GM12865 (cell line): ENCODE measurements around the gene BST2.
A peak's percentile ranks its signal among the peaks of the same experiment; 100 is the strongest.

Source experiments
- DNase-seq: peaks from one replicate; pipeline ENCODE4 v3.0.0; 2010; ENCODE audit warnings: low read depth
- H3K4me3 ChIP-seq: 2 replicates; pipeline ENCODE4 v1.5.1; 2011; ENCODE audit warnings: mild to moderate bottlenecking, low read depth, low read length, control low read depth
- TF ChIP-seq, protein P1 (sequence below): IDR thresholded peaks from 2 replicates; pipeline ENCODE4 v1.5.1; 2011; ENCODE audit warnings: low read length, control low read depth, low read depth, inconsistent platforms; ENCODE audit not compliant: insufficient read depth; ENCODE audit errors: missing control alignments

The BST2 gene

DNA sequence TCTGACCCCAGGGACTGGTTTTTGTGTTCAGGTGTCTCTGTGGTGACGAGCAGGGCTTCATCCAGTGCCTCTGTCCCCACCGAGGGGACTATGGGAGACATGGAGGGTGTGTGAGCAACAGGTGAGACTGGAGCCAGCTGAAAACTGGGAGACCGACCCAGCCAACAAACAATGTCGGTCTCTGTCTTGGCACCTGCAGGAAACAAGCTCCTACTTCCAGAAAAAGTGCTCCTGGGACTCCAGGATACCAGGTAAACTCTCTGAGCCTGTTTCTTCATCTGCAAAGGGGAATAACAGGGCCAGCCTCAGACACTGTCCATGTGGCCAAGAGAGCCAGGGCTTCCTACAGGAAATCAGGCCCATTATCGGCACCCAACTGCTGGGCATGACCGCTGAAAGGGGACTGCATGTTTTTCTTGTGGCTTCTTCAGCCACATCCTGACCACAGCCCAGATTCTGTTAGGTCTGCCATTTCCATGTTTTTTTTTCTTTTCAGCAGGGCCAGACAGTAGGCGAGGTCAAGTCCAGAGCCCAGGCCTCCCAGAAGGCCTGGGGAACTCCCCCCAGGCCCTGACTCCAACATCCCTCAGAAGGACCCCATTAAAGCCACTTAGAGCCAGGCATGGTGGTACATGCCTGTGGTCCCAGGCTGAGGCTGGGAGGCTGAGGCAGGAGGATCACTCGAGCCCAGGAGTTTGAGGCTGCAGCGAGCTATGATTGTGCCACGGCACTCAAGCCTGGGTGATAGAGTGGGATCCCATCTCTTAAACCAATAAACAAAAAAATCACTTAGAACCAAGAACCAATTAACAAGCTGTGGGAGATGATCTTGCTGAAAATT, 836 bp upstream of the BST2 start:
- H3K4me3 ChIP-seq: peak overlapping the region; percentile 85
- TF ChIP-seq, protein P1, sequence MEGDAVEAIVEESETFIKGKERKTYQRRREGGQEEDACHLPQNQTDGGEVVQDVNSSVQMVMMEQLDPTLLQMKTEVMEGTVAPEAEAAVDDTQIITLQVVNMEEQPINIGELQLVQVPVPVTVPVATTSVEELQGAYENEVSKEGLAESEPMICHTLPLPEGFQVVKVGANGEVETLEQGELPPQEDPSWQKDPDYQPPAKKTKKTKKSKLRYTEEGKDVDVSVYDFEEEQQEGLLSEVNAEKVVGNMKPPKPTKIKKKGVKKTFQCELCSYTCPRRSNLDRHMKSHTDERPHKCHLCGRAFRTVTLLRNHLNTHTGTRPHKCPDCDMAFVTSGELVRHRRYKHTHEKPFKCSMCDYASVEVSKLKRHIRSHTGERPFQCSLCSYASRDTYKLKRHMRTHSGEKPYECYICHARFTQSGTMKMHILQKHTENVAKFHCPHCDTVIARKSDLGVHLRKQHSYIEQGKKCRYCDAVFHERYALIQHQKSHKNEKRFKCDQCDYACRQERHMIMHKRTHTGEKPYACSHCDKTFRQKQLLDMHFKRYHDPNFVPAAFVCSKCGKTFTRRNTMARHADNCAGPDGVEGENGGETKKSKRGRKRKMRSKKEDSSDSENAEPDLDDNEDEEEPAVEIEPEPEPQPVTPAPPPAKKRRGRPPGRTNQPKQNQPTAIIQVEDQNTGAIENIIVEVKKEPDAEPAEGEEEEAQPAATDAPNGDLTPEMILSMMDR: no peak
- peak; percentile 85 for DNase-seq

DNA sequence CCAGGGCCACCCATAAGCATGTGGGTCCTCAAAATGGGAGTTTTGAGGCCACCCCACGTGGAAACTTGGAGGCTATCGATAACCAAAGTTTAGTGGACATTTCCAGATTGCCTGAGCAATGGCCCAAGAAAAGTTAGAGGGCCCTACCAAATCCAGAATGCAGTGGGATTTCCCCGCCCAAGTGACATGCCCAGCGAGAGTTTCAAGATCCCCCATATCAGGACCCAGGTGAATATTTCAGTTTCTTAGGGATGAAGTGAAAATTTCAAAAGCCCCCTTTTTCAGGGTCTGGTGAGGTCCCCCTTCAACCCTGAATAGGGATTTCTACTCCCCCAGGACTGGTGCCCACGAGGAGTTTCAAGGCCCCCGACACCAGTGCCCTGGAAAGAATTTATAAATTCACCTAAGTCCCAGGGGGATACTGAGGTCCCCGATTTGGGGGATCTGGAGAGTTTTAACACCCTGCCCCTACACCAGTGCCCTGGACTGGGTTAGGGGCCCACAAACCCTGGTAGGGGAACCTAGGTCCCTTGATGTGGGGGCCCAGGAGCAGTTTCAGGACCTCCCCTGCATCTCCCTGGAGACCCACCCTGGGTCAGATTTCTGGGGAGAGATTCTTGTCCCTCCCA, 695 bp downstream of the BST2 start:
- peak; percentile 51 for DNase-seq
- TF ChIP-seq, protein P1: no peak
- peak overlapping the region; percentile 85 for H3K4me3 ChIP-seq

DNA sequence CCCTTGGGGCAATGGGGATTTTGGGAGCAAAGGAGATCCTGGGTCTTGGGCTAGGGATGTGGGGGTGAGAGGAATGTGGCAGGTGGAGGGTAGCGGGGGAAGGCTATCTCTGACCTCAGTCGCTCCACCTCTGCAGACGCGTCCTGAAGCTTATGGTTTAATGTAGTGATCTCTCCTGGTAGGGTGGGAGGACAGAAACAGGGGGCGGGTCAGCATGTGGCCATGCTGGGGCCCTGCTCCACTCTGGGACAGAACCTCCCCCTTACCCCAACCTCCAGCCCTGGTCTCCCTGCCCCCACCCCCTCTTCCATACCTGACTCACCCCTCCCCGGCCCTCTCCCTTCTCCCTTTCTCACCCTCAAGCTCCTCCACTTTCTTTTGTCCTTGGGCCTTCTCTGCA, 1.4 kb downstream of the BST2 start:
- TF ChIP-seq, protein P1: no peak
- DNase-seq: peak; percentile 21
- peak overlapping the region; percentile 85 for H3K4me3 ChIP-seq

DNA sequence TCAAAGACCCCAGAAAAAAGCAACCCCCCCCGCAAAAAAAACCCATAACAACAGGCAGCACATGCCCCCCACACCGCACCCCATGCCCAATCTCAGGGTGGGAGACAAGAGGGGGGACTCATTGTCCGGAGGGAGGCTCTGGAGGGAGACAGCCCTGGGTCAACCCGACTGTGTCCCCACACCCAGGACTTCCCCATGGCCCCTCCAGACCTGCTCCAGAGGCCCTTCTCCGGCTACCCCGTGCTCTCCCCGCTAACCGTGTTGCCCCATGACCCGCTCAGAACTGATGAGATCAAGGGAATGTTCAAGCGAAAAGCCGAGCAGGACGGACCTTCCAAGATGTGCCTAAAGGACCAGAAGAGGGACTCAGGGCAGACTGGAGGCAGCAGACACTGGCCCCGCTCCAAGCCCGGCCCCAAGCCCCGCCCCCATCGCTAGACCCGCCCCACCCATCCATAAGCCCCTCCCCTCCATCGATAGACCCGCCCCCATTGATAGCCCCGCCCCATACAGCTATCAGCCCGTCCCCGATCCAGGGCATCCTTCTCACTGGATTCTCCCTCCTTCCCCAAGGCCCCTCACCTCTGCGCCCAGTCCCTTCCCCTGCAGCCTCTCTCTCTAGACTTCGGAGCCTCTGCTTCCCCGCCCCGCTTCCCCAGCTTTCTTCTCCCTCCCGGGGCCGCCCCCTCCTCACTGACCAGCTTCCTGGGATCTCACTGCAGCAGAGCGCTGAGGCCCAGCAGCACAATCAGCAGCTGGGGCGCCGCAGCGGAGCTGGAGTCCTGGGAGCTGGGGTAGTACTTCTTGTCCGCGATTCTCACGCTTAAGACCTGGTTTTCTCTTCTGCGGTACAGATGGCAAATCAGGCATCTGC, 2.2 kb downstream of the BST2 start:
- peak overlapping the region; percentile 85 for H3K4me3 ChIP-seq
- peak; percentile 64 for DNase-seq
- TF ChIP-seq, protein P1: no peak

DNA sequence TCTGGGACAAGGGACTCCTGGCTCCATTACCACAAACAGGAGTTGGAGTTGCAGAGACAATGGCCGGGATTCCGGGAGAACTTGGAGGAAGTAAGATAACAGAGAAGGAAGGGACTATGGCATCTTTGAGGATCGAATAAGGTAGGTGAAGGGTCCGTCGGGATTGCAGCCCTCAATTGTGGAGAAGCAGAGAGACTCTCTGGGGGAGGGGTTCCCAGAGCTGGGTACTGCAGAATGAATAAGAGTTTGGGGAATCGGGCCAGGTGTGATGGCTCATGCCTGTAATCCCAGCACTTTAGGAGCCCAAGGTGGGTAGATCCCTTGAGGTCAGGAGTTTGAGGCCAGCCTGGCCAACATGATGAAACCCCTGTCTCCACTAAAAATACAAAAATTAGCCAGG, 3.8 kb downstream of the BST2 start:
- TF ChIP-seq, protein P1: no peak
- no peak for DNase-seq
- no peak overlapping the region for H3K4me3 ChIP-seq

DNA sequence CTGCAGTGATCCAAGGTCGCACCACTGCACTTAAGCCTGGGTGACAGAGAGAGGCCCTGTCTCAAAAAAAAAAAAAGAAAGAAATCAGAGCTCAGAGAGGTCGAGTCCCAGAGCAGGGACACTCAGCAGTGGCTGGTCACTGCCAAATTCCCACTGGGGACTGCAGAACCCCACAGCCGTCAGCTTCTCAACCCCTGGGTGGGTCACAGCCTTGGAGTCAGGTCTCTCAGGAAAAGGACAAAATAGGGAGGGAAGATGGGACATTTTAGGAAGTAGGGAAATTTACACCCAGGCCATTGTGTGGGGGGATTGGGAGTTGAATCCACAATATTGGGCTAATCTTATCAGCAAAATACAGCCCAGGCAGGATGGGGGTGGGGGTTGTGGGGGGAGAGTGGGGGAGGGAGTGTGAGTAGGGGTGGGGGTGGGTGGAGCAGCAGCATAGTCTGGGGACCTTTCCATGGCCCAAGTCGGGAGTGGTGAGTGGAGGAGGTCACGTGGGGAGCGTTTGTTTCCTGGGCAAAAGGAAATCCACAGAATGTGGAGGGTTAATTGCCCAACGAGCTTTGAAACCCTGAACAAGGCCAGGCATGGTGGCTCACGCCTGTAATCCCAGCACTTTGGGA, 6.4 kb downstream of the BST2 start:
- no peak overlapping the region for H3K4me3 ChIP-seq
- TF ChIP-seq, protein P1: no peak
- no peak for DNase-seq
